ENCODE measurements around the gene DLEC1. TPM values are rescaled to one million over a fixed set of nuclear protein-coding genes. Genes with fewer than 3 reads are reported as not detected.
"Not testable (repeated sequence)": the region's sequence is repeated elsewhere in the genome, so short reads cannot be mapped to it uniquely, and the experiment has no call there.

DLEC1 gene
- total RNA-seq, 4 donors from 2014 or later, result 0.08 to 2.9 (median 0.57) TPM

GRCh38 chr3:38130631-38131065, 91.6 kb downstream of the DLEC1 start:
- intact Hi-C loops (cut with DNase I; ENCODE audit: low total_unique reads), result no loop called here
- TF ChIP-seq CTCF (IDR thresholded peaks at IDR 0.05) (no peak), POLR2A (IDR thresholded peaks at IDR 0.05) (no peak)
- WGBS, 2 donors, result 71 to 97% methylated on average over 3 of the region's 3 CpGs
- no peak overlapping the region for H3K4me3 ChIP-seq (ENCODE audit: low read depth, poor library complexity, severe bottlenecking)
- peak in 1 of 2 donors; percentile 48 for DNase-seq (ENCODE audit: low spot score in 2 of 2)

GRCh38 chr3:38131621-38132369, 92.8 kb downstream of the DLEC1 start:
- DNase-seq (ENCODE audit: low spot score in 2 of 2), result peak in 1 of 2 donors; percentile 65
- 78 to 80% methylated on average over 6 of the region's 6 CpGs for WGBS, 2 donors
- intact Hi-C loops (cut with DNase I; ENCODE audit: low total_unique reads), result no loop called here
- no peak for TF ChIP-seq POLR2A (IDR thresholded peaks at IDR 0.05)
- no peak for TF ChIP-seq CTCF (IDR thresholded peaks at IDR 0.05)
- no peak overlapping the region for H3K4me3 ChIP-seq (ENCODE audit: low read depth, poor library complexity, severe bottlenecking)

GRCh38 chr3:38133209-38133556, 94.2 kb downstream of the DLEC1 start:
- 95 to 98% methylated on average over 3 of the region's 3 CpGs for WGBS, 2 donors
- TF ChIP-seq CTCF (IDR thresholded peaks at IDR 0.05), result no peak
- TF ChIP-seq POLR2A (IDR thresholded peaks at IDR 0.05), result no peak
- DNase-seq (ENCODE audit: low spot score in 2 of 2), result peak in 1 of 2 donors; percentile 32
- intact Hi-C loops (cut with DNase I; ENCODE audit: low total_unique reads), result no loop called here
- no peak overlapping the region for H3K4me3 ChIP-seq (ENCODE audit: low read depth, poor library complexity, severe bottlenecking)

- no peak overlapping the region for H3K4me3 ChIP-seq (ENCODE audit: low read depth, poor library complexity, severe bottlenecking)
- 87 to 89% methylated on average over 10 of the region's 10 CpGs for WGBS, 2 donors
- no peak for TF ChIP-seq POLR2A (IDR thresholded peaks at IDR 0.05)
- peak in 1 of 3 donors; percentile 31 for TF ChIP-seq CTCF (IDR thresholded peaks at IDR 0.05)
- peak in 1 of 2 donors; percentile 69 for DNase-seq (ENCODE audit: low spot score in 2 of 2)
- intact Hi-C loops (cut with DNase I; ENCODE audit: low total_unique reads), result no loop called here
Measured at GRCh38 chr3:38133557-38134405, 94.8 kb downstream of the DLEC1 start.

- 81% methylated on average over 10 of the region's 10 CpGs for WGBS, 2 donors
- DNase-seq (ENCODE audit: low spot score in 2 of 2); H3K4me3 ChIP-seq (ENCODE audit: low read depth, poor library complexity, severe bottlenecking); intact Hi-C loops (cut with DNase I; ENCODE audit: low total_unique reads): not testable (repeated sequence)
Measured at GRCh38 chr3:38134517-38135143, 95.6 kb downstream of the DLEC1 start.

GRCh38 chr3:38135621-38136277, 96.7 kb downstream of the DLEC1 start:
- H3K4me3 ChIP-seq (ENCODE audit: low read depth, poor library complexity, severe bottlenecking); intact Hi-C loops (cut with DNase I; ENCODE audit: low total_unique reads): not testable (repeated sequence)
- peak in 1 of 2 donors; percentile 42 for DNase-seq (ENCODE audit: low spot score in 2 of 2)
- WGBS, 2 donors, result 58 to 67% methylated on average over 10 of the region's 10 CpGs

Data from lower leg skin (tissue), 4 donors.